GM23338 (cell line): ENCODE data around the gene KCNB1. TPM values are rescaled to one million over a fixed set of nuclear protein-coding genes. Genes with fewer than 3 reads are reported as not detected.

Experiments
- ATAC-seq: fragments of 200-7000 bp; cut with Tn5 transposase; 3 replicates; pipeline ENCODE4 v1.9.1; 2020
- DNase-seq: peaks from one replicate; pipeline ENCODE4 v3.0.0-alpha.2; 2015; ENCODE audit warnings: low spot score
- H2AFZ ChIP-seq: fragments of 200-600 bp; sonication (generic); 2 replicates; pipeline ENCODE4 v1.8.0; 2016; ENCODE audit warnings: antibody characterized with exemption, mild to moderate bottlenecking, moderate library complexity
- H3F3A ChIP-seq: fragments of 200-600 bp; sonication (generic); replicated peaks from 2 replicates; pipeline ENCODE4 v1.8.0; 2017; ENCODE audit warnings: antibody characterized with exemption, mixed run types, low read depth
- H3K27ac ChIP-seq: fragments of 200-600 bp; sonication (generic); 2 replicates; pipeline ENCODE4 v1.6.1; 2016; ENCODE audit warnings: low read depth
- H3K27me3 ChIP-seq: fragments of 200-600 bp; sonication (generic); 2 replicates; pipeline ENCODE4 v1.8.0; 2016; ENCODE audit warnings: mild to moderate bottlenecking, mixed run types, moderate library complexity; ENCODE audit not compliant: insufficient read depth
- H3K36me3 ChIP-seq: fragments of 200-600 bp; sonication (generic); 2 replicates; pipeline ENCODE4 v1.8.0; 2016; ENCODE audit warnings: mild to moderate bottlenecking; ENCODE audit not compliant: insufficient read depth
- H3K4me1 ChIP-seq: fragments of 200-600 bp; sonication (generic); 2 replicates; pipeline ENCODE4 v1.8.0; 2016; ENCODE audit warnings: mild to moderate bottlenecking, moderate library complexity; ENCODE audit not compliant: insufficient read depth
- H3K4me2 ChIP-seq: fragments of 200-600 bp; sonication (generic); 2 replicates; pipeline ENCODE4 v1.7.1; 2017; ENCODE audit warnings: mixed run types
- H3K4me3 ChIP-seq: fragments of 200-600 bp; sonication (generic); 2 replicates; pipeline ENCODE4 v1.6.1; 2016; ENCODE audit warnings: mixed run types
- H3K79me2 ChIP-seq: fragments of 200-600 bp; sonication (generic); replicated peaks from 2 replicates; pipeline ENCODE4 v1.8.0; 2017; ENCODE audit warnings: mild to moderate bottlenecking; ENCODE audit not compliant: insufficient read depth
- H3K9me2 ChIP-seq: fragments of 200-600 bp; sonication (generic); 2 replicates; pipeline ENCODE4 v1.8.0; 2017; ENCODE audit not compliant: insufficient read depth
- H4K20me1 ChIP-seq: fragments of 200-600 bp; sonication (generic); replicated peaks from 2 replicates; pipeline ENCODE4 v1.8.0; 2017; ENCODE audit warnings: mild to moderate bottlenecking; ENCODE audit not compliant: insufficient read depth
- H3K27ac Mint-ChIP-seq: 2 replicates; pipeline ENCODE4 v1.8.0; 2020; ENCODE audit warnings: inconsistent platforms, mild to moderate bottlenecking, moderate library complexity, mixed read lengths
- H3K27me3 Mint-ChIP-seq: 3 replicates; pipeline ENCODE4 v1.8.0; 2022; ENCODE audit warnings: low read depth, mild to moderate bottlenecking, moderate library complexity, mixed read lengths, inconsistent platforms; ENCODE audit not compliant: insufficient read depth, poor library complexity
- H3K36me3 Mint-ChIP-seq: 3 replicates; pipeline ENCODE4 v1.8.0; 2021; ENCODE audit warnings: low read depth, mild to moderate bottlenecking, inconsistent platforms, moderate library complexity, mixed read lengths
- H3K4me1 Mint-ChIP-seq: 3 replicates; pipeline ENCODE4 v1.8.0; 2020; ENCODE audit warnings: mild to moderate bottlenecking, inconsistent platforms, mixed read lengths
- H3K4me3 Mint-ChIP-seq: 3 replicates; pipeline ENCODE4 v1.8.0; 2021; ENCODE audit warnings: moderate library complexity, mild to moderate bottlenecking, inconsistent platforms, mixed read lengths
- H3K9me3 Mint-ChIP-seq: 3 replicates; pipeline ENCODE4 v1.8.0; 2020; ENCODE audit warnings: moderate library complexity, mild to moderate bottlenecking, inconsistent platforms, mixed read lengths
- CREB1 ChIP-seq: fragments of 250-450 bp; sonication (Bioruptor Pico); IDR thresholded peaks from 2 replicates; pipeline ENCODE4 v1.5.0; 2020; ENCODE audit warnings: low read depth, mild to moderate bottlenecking, moderate library complexity
- CTCF ChIP-seq, 2 experiments: fragments of 200-600 bp in 1 of 2; sonication (generic) in 1 of 2; conservative IDR thresholded peaks; 2 replicates each; pipeline versions ENCODE4 v1.5.1 to v1.6.1; 2016 to 2017; ENCODE audit warnings: antibody characterized with exemption in 2 of 2, low read depth in 2 of 2, mild to moderate bottlenecking in 2 of 2, moderate library complexity in 1 of 2
- ETS1 ChIP-seq: IDR thresholded peaks from 2 replicates; pipeline ENCODE4 v1.6.1; 2016; ENCODE audit warnings: antibody characterized with exemption
- EZH2 ChIP-seq: fragments of 200-600 bp; sonication (generic); IDR thresholded peaks from one replicate; pipeline ENCODE4 v1.8.0; 2017; ENCODE audit warnings: antibody characterized with exemption, mild to moderate bottlenecking, low read depth; ENCODE audit not compliant: unreplicated experiment
- EZH2phosphoT487 ChIP-seq: fragments of 200-600 bp; sonication (generic); IDR thresholded peaks from one replicate; pipeline ENCODE4 v1.8.1; 2018; ENCODE audit warnings: antibody characterized with exemption; ENCODE audit not compliant: unreplicated experiment
- JUNB ChIP-seq: IDR thresholded peaks from one replicate; pipeline ENCODE4 v1.6.1; 2016; ENCODE audit warnings: antibody characterized with exemption; ENCODE audit not compliant: unreplicated experiment
- NANOG ChIP-seq: IDR thresholded peaks from 2 replicates; pipeline ENCODE4 v1.6.1; 2016; ENCODE audit warnings: antibody characterized with exemption, borderline replicate concordance
- POLR2AphosphoS5 ChIP-seq: IDR thresholded peaks from 2 replicates; pipeline ENCODE4 v1.6.1; 2016; ENCODE audit warnings: antibody characterized with exemption, low read depth
- REST ChIP-seq: IDR thresholded peaks from one replicate; pipeline ENCODE4 v1.6.1; 2018; ENCODE audit warnings: antibody characterized with exemption; ENCODE audit not compliant: unreplicated experiment
- STAT1 ChIP-seq: IDR thresholded peaks from one replicate; pipeline ENCODE4 v1.6.1; 2016; ENCODE audit warnings: antibody characterized with exemption; ENCODE audit not compliant: unreplicated experiment
- ZNF114 ChIP-seq: fragments of 250-450 bp; sonication (Bioruptor Pico); IDR thresholded peaks from 2 replicates; pipeline ENCODE4 v1.5.0; 2020; ENCODE audit warnings: mild to moderate bottlenecking, moderate library complexity
- ZNF331 ChIP-seq: fragments of 250-450 bp; sonication (Bioruptor Pico); IDR thresholded peaks from 2 replicates; pipeline ENCODE4 v1.5.0; 2020; ENCODE audit warnings: low read depth, mild to moderate bottlenecking, moderate library complexity
- ZNF462 ChIP-seq: fragments of 250-450 bp; sonication (Bioruptor Pico); IDR thresholded peaks from 2 replicates; pipeline ENCODE4 v1.5.0; 2020; ENCODE audit warnings: mild to moderate bottlenecking, moderate library complexity
- polyA plus RNA-seq: library from polyadenylated mRNA; unstranded; fragments of >200 nt; fragmentation: Nextera tagmentation; extraction: Ambion mirVana; gene quantifications from 2 replicates; pipeline ENCODE4 v1.2.1, GENCODE V29; 2016
- total RNA-seq: library from RNA; depleted of rRNA; stranded (reverse); fragments of >200 nt; shearing (Covaris generic); gene quantifications from 2 replicates; pipeline ENCODE4 v1.2.3, GENCODE V29; 2014

KCNB1 gene
- total and polyA plus RNA-seq, 2 experiments from 2014 or later = 0.28 to 0.29 TPM

- no peaks in the 10 kb centered on the region for H3K36me3 ChIP-seq
- H3F3A ChIP-seq = no peaks in the 10 kb centered on the region
- Mint-ChIP-seq H3K27ac (no peak overlapping the region), H3K36me3 (peaks cover 22% of the 10 kb centered on the region), H3K4me3 (no peak overlapping the region), H3K4me1 (peaks cover 4% of the 10 kb centered on the region; the same call in 2 of the 3 replicates), H3K9me3 (no peaks in the 10 kb centered on the region), H3K27me3 (peaks cover 7% of the 10 kb centered on the region)
- no peak overlapping the region for H3K4me3 ChIP-seq
- no peak for ATAC-seq
- H3K4me1 ChIP-seq = no peaks in the 10 kb centered on the region
- H4K20me1 ChIP-seq = no peaks in the 10 kb centered on the region
- no peak overlapping the region for H2AFZ ChIP-seq
- TF ChIP-seq EZH2phosphoT487 = no peak
- TF ChIP-seq STAT1 = no peak
- no peak for TF ChIP-seq REST
- TF ChIP-seq ZNF462 (CRISPR knock-in tag) = no peak
- TF ChIP-seq ZNF331 = no peak
- no peak for TF ChIP-seq ZNF114
- no peak for TF ChIP-seq CTCF (conservative IDR thresholded peaks at IDR 0.05; ENCODE audit: low read depth in 2 of 2)
- TF ChIP-seq POLR2AphosphoS5 = no peak
- TF ChIP-seq JUNB = no peak
- TF ChIP-seq NANOG = no peak
- no peak for TF ChIP-seq CREB1
- TF ChIP-seq ETS1 = no peak
- no peak for TF ChIP-seq EZH2
- H3K4me2 ChIP-seq = no peak overlapping the region
- no peaks in the 10 kb centered on the region for H3K79me2 ChIP-seq
- H3K27ac ChIP-seq = no peak overlapping the region
- DNase-seq = no peak
- no peaks in the 10 kb centered on the region for H3K9me2 ChIP-seq
- no peaks in the 10 kb centered on the region for H3K27me3 ChIP-seq
Measured at GRCh38 chr20:49518576-49518975, 36.1 kb upstream of the KCNB1 start.
